GM19328 (cell line): ENCODE results near the gene LRRC49.

Experiments used
- ATAC-seq: cut with Tn5 transposase; IDR thresholded peaks from one replicate; pipeline ENCODE4 v1.9.1; 2021; ENCODE audit warnings: mild to moderate bottlenecking, moderate library complexity; ENCODE audit not compliant: unreplicated experiment

The LRRC49 gene

GRCh38 chr15:71084264-71084663, 191.6 kb downstream of the LRRC49 start:
- no peak for ATAC-seq

- no peak for ATAC-seq
Observed at GRCh38 chr15:71085809-71086208, 193.2 kb downstream of the LRRC49 start.

DNA sequence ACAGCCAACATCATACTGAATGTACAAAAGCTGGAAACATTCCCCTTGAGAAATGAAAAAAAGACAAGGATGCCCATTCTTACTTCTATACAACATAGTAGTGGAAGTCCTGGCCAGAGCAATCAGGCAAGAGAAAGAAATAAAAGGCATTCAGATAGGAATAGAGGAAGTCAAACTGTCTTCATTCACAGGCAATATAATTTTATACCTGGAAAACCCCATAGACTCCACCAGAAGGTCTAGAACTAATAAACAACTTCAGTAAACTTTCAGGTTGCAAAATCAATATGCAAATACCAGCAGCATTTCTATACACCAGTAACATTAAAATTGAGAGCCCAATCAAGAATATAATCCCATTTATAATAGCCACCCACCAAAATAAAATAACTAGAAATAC, 195.5 kb downstream of the LRRC49 start:
- no peak for ATAC-seq

- no peak for ATAC-seq
Observed at GRCh38 chr15:71088683-71089082, 196.1 kb downstream of the LRRC49 start.

DNA sequence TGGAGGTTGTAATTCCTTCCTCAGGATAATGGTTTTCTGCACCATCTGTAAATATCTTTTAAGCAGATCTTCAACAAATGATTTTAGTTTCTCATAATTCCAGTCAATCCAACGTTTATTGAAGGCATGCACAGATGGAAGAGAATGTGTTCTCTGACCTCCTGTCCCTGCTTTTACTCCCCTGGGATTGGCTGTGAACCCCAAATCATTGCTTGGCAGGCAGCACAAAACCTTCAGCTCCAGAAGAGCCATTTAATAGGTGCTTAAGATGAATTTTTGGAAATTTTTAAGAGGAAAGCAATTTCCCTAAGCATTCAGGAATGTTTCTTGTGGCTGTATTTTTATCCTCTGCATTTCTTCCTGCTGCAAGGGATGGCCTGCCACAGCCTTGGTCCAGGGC, 197.2 kb downstream of the LRRC49 start:
- no peak for ATAC-seq

DNA sequence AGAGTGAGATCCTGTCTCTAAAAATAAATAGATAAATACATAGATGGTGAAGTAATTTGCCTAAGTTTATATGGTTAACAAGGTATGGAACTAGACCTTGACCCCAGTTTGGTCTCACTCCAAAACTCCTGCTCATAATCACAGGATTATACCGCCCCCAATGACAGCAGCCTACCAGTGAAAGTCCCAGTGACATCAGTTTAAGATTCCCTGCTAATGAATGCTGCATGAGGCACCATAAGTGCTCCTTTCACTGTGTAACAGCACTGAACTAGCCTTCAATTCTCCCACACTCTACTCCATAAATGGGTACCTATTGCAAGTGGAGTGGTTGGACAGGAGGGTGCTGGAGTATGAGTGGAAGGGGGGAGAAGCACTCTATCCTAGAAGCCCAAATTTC, 199.0 kb downstream of the LRRC49 start:
- no peak for ATAC-seq

GRCh38 chr15:71092056-71092600, 199.5 kb downstream of the LRRC49 start:
- no peak for ATAC-seq

GRCh38 chr15:71093054-71094024, 200.7 kb downstream of the LRRC49 start:
- ATAC-seq = no peak

DNA sequence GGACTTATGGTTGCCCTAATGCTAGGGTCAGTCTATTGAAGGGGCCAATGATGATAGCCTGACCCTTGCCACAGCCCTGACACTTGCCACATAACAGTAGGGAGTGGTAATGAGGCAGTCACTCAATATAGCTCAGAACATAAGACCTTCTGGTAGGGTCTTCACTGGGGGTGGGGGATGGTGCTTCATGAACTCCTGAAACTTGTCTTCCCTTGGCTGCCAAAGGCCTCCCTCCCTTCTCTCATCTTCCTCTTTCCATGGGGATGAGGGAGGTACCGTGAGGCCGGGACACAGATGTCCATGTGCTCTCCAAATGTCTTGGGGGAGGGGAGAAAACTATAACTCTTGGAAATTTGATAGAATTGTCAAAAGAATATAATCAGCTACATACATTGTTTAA, 201.5 kb downstream of the LRRC49 start:
- ATAC-seq = no peak

DNA sequence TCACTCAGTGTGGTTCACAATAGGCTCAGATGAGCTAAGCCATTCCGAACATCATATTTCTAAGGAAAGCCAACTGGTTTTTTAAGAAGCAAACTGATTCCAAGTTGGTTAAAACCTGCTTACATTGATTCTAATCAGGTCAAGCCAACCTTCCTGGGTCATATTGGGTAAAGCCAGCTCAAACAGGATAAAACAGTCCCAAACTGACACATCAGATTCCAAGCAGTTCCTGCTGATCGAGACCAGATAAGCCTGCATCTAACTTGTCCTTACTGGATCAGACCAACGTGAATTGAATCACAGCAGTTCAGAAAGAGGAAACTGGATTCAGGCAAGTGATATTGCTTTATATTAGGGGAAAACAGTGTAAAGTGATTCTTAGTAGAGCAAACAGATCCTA, 204.1 kb downstream of the LRRC49 start:
- ATAC-seq = no peak

DNA sequence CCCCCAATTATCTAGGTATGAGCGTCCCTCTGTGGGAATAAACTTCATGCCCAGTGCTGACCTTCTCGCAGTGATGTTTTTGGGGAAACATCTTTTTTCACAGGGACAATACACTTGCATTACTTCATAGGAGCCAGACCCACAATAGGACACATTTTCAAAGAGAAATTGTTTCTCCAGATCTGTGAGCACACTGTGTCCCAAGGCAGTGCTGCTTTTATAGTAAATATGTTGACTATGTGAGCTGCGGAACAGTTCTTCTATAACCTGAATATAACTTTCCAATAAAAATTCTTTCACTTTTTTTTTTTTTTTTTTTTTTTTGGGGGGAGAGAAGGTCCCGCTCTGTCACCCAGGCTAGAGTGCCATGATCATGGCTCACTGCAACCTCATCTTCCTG, 205.3 kb downstream of the LRRC49 start:
- ATAC-seq = no peak

DNA sequence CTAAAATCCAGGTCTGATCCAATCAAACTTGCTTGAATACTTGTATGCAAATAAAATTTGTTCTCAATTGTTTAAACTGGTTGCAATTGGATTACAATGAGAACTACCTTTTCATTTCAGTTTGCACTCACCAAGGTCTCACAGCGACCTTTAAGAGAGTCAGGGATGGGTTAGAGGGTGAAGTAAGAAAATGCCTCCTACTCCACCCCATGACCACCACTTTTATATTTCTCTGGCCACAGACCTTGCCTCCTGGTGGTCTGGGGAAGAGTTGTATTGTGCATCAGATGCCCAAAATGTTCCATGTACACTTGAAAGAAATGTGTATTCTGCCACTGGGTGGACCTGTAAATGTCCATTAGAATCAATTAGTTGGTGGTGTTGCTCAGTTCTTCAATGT, 206.3 kb downstream of the LRRC49 start:
- ATAC-seq = no peak
